ENCODE data around the gene HCRTR1.

Gene HCRTR1

DNA sequence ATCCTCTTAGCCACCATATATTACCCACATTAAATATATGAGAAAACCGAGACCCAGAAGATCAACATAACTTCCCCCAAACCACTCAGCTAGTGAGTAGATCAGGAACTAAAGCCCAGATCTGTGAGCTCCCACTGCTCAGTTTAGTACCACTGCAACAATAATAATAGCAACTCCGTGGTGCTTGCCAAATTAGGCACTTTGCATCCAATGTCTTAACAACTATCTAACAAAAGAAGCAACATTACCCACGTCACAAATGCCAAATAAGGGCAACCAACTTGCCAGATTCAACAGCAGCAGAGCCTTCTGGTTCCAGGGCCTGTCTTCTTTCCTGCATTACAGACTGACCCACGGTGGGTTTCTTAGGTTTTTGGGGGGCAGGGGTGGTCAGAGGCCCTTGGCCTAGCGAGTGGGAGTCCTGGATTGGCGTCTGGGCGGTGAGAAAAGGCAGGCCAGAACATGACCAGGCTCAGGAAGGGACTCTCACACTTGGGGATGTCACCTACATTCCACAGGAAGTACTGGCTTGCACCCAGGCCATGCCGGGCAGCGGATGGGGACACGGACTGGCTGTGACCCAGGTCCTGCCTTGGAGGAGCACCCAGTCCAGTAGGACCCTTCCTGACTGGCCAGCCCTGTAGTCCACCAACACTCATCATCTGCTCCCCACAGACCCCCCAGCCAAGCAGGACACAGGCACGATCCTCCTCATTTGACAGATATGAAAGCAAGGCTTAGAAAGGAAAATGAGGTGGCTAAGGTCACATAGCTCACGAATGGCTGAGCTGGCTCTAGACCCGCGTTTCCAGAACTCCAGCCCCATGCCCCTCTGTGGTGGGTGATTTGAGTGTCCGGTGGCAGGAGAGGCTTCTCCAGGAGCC lies 4.6 kb downstream of the HCRTR1 start:
- H3K27ac ChIP-seq (ENCODE audit: low read depth, low read length), result no peak overlapping the region
- H3K36me3 ChIP-seq (ENCODE audit: insufficient read depth, low read length), result no peaks in the 10 kb centered on the region
- no peak overlapping the region for H3K4me3 ChIP-seq (ENCODE audit: low read depth, low read length)
- no peaks in the 10 kb centered on the region for H3K79me2 ChIP-seq (ENCODE audit: control insufficient read depth, insufficient read depth, low read length, unreplicated experiment)
- H3K27me3 ChIP-seq (ENCODE audit: insufficient read depth, low read length), result peaks cover 17% of the 10 kb centered on the region
- peaks cover 19% of the 10 kb centered on the region for H3K4me1 ChIP-seq (ENCODE audit: control insufficient read depth, insufficient read depth, low read length, unreplicated experiment)
- H2AFZ ChIP-seq (ENCODE audit: low read length, unreplicated experiment), result no peak overlapping the region

DNA sequence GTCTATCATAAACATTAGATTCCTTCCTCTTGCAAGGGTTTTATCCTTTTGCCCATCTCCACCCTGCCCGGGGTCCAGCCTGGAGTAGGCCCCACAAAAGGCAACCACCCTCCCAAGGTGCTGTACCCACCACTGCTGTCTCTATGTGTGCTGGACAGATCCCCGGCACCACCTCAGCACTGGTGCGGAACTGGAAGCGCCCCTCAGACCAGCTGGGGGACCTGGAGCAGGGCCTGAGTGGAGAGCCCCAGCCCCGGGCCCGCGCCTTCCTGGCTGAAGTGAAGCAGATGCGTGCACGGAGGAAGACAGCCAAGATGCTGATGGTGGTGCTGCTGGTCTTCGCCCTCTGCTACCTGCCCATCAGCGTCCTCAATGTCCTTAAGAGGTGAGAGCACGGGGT lies 5.9 kb downstream of the HCRTR1 start:
- Histone ChIP-seq H3K79me2 (ENCODE audit: control insufficient read depth, insufficient read depth, low read length, unreplicated experiment) (no peaks in the 10 kb centered on the region), H2AFZ (ENCODE audit: low read length, unreplicated experiment) (no peak overlapping the region), H3K27me3 (ENCODE audit: insufficient read depth, low read length) (peaks cover 6% of the 10 kb centered on the region), H3K27ac (ENCODE audit: low read depth, low read length) (no peak overlapping the region), H3K4me1 (ENCODE audit: control insufficient read depth, insufficient read depth, low read length, unreplicated experiment) (peaks cover 26% of the 10 kb centered on the region), H3K4me3 (ENCODE audit: low read depth, low read length) (no peak overlapping the region), H3K36me3 (ENCODE audit: insufficient read depth, low read length) (no peaks in the 10 kb centered on the region)

DNA sequence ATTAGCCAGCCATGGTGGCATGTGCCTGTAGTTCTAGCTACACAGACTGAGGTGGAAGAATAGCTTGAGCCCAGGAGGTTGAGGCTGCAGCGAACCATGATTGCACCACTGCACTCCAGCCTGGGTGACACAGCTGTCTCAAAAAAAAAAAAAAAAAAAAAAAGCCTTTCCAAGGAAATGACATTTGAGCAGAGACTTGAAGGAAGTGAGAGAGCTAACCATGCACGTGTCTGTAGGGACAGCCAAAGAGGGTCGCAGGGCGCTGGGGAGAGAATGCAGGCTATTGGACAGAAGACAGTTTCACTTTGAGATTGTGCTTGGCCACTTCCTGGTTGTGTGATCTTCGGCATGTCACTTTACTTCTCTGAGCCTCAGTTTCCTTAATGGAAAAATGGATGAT lies 6.8 kb downstream of the HCRTR1 start:
- H3K27ac ChIP-seq (ENCODE audit: low read depth, low read length), result no peak overlapping the region
- H3K27me3 ChIP-seq (ENCODE audit: insufficient read depth, low read length), result no peaks in the 10 kb centered on the region
- no peak overlapping the region for H2AFZ ChIP-seq (ENCODE audit: low read length, unreplicated experiment)
- H3K79me2 ChIP-seq (ENCODE audit: control insufficient read depth, insufficient read depth, low read length, unreplicated experiment), result no peaks in the 10 kb centered on the region
- no peaks in the 10 kb centered on the region for H3K36me3 ChIP-seq (ENCODE audit: insufficient read depth, low read length)
- H3K4me1 ChIP-seq (ENCODE audit: control insufficient read depth, insufficient read depth, low read length, unreplicated experiment), result peaks cover 26% of the 10 kb centered on the region
- no peak overlapping the region for H3K4me3 ChIP-seq (ENCODE audit: low read depth, low read length)

DNA sequence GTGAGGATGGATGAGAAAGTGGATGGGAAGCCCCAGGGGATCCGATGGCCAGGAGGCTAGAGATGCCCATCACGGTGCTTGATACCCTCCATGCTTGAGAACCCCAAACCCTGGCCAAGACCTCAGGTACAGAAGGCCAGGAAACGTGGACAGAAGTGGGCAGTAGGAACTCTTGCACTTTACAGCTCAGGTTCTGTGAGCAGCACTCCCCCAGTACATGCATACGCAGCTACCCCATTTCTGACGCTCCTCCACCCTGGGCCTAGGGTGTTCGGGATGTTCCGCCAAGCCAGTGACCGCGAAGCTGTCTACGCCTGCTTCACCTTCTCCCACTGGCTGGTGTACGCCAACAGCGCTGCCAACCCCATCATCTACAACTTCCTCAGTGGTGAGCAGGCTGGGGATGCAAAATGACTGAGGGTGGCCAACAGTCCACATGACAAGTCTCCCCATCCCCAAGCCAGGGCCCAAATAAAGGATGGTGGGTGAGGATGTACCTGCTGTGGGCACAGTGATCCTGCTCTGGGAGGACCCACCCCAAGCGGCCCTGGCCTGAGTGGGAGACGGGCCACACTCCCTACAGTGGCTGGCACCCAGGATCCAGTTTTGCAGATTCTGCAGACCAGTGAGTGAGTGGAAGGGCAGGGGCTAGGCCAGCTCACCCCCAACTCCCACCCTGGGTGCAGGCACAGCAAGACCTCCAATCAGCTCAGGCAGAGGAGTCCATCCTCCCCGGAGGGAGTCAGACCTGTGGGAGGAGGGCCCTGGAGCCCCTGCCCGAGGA lies 7.4 kb downstream of the HCRTR1 start:
- Histone ChIP-seq H3K27ac (ENCODE audit: low read depth, low read length) (no peak overlapping the region), H3K79me2 (ENCODE audit: control insufficient read depth, insufficient read depth, low read length, unreplicated experiment) (no peaks in the 10 kb centered on the region), H3K36me3 (ENCODE audit: insufficient read depth, low read length) (peaks cover 3% of the 10 kb centered on the region; the same call in 1 of the 2 replicates), H3K4me3 (ENCODE audit: low read depth, low read length) (no peak overlapping the region), H3K4me1 (ENCODE audit: control insufficient read depth, insufficient read depth, low read length, unreplicated experiment) (peaks cover 26% of the 10 kb centered on the region), H2AFZ (ENCODE audit: low read length, unreplicated experiment) (no peak overlapping the region), H3K27me3 (ENCODE audit: insufficient read depth, low read length) (no peaks in the 10 kb centered on the region)

DNA sequence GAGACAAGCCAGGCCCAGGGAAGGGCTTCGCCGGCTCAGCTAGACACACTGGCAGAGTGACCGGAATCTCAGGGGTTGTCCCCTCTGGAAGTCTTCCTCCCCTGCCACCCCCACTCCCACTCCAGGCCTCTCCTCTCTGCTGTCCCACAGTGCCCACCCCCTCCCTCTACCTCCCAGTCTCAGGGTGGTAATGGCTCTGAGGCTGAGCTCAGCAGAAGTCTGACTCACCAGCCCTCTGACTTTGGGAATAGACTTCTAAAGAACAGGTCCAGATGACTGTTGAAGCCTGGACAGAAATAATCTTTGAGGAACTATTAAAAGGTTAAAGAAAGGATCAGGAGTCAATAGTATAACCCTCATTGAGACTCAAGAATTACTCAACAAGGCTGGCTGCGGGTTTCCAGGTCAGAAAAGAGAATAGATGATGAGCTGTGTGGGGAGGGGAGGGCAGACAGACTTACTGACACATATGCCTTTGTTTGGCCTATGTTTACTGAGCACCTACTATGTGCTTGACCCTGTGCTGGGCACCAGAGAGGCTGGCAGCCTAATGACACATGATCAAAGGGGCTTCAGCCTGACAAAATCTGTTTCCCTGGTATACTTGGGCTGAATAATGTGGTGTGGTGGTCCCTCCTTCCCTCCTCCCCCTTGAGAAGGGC lies 8.2 kb downstream of the HCRTR1 start:
- Histone ChIP-seq H3K4me1 (ENCODE audit: control insufficient read depth, insufficient read depth, low read length, unreplicated experiment) (peaks cover 26% of the 10 kb centered on the region), H3K27ac (ENCODE audit: low read depth, low read length) (no peak overlapping the region)

DNA sequence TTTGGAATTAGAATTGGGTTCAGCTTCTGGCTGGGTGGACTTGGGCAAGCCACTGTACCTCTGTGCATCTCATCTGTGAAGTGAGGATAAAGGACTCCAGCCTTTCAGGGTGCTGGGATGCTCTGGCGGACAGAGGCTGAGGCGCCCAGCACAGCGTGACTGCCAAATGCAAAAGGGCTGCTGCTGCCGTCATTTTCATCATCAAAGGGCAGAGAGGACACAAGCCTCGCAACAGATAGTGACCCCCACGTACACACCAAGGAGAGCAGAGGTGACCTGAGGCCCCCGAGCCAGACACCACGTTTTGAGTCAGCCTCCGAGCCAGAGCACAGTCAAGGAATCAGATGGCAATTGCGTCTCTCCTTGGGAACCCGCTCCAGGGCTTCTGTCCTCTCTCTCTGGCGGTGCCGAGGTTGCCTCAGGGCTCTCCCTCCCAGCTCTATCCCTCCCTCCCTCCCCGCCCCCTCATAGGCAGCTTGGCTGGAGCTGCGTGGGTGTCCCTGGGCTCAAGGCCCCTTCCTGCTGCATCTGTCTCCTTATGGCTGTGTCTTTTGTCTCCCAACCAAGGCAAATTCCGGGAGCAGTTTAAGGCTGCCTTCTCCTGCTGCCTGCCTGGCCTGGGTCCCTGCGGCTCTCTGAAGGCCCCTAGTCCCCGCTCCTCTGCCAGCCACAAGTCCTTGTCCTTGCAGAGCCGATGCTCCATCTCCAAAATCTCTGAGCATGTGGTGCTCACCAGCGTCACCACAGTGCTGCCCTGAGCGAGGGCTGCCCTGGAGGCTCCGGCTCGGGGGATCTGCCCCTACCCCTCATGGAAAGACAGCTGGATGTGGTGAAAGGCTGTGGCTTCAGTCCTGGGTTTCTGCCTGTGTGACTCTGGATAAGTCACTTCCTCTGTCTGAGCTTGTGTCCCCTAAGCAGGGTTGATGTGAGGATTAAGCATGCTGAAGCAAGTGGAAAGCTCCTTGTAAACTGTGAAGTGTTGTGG lies 9.0 kb downstream of the HCRTR1 start:
- H3K79me2 ChIP-seq (ENCODE audit: control insufficient read depth, insufficient read depth, low read length, unreplicated experiment), result no peaks in the 10 kb centered on the region
- H3K36me3 ChIP-seq (ENCODE audit: insufficient read depth, low read length), result peaks cover 12% of the 10 kb centered on the region; the same call in 1 of the 2 replicates
- H3K27ac ChIP-seq (ENCODE audit: low read depth, low read length), result no peak overlapping the region
- no peak overlapping the region for H3K4me3 ChIP-seq (ENCODE audit: low read depth, low read length)
- no peaks in the 10 kb centered on the region for H3K27me3 ChIP-seq (ENCODE audit: insufficient read depth, low read length)
- peaks cover 26% of the 10 kb centered on the region for H3K4me1 ChIP-seq (ENCODE audit: control insufficient read depth, insufficient read depth, low read length, unreplicated experiment)
- no peak overlapping the region for H2AFZ ChIP-seq (ENCODE audit: low read length, unreplicated experiment)

More for the DNA sequence above, 8.2 kb downstream of the HCRTR1 start:
- H3K36me3 ChIP-seq (ENCODE audit: insufficient read depth, low read length), result peaks cover 5% of the 10 kb centered on the region; the same call in 1 of the 2 replicates
- H3K4me3 ChIP-seq (ENCODE audit: low read depth, low read length), result no peak overlapping the region
- H2AFZ ChIP-seq (ENCODE audit: low read length, unreplicated experiment), result no peak overlapping the region
- H3K79me2 ChIP-seq (ENCODE audit: control insufficient read depth, insufficient read depth, low read length, unreplicated experiment), result no peaks in the 10 kb centered on the region
- no peaks in the 10 kb centered on the region for H3K27me3 ChIP-seq (ENCODE audit: insufficient read depth, low read length)

DNA sequence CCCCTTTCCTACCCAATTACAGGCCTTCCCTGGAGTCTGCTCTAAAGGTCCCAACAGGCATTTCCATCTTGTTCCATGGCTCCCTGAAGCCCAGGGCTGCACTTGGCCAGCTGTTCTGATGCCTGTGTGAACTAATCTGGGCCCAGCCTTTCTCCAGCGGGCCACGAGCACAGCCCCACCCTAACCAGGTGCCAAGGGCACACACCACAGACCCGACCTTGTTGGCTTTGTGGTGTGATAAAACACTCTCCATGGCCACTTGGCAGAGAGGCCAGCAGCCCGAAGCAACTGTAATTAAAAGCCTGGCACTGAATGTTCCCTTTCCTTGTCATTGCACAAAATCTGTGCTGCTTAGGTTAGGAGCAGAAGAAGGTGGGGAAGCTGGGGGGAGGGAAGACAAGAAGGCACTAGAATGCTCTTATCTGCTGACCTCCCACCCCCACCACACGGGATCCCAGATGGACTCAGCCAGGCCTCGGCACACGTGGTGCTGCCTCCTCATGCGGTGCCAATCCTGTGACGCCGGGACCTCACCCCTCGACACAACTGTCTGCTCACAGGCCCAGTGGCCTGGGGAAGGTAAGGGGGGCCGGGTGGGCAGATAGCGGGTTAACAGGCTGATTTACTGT lies 9.9 kb downstream of the HCRTR1 start:
- Histone ChIP-seq H3K36me3 (ENCODE audit: insufficient read depth, low read length) (peaks cover 13% of the 10 kb centered on the region; the same call in 1 of the 2 replicates), H3K4me1 (ENCODE audit: control insufficient read depth, insufficient read depth, low read length, unreplicated experiment) (peaks cover 26% of the 10 kb centered on the region), H3K4me3 (ENCODE audit: low read depth, low read length) (no peak overlapping the region), H3K27ac (ENCODE audit: low read depth, low read length) (no peak overlapping the region), H3K79me2 (ENCODE audit: control insufficient read depth, insufficient read depth, low read length, unreplicated experiment) (no peaks in the 10 kb centered on the region), H3K27me3 (ENCODE audit: insufficient read depth, low read length) (no peaks in the 10 kb centered on the region), H2AFZ (ENCODE audit: low read length, unreplicated experiment) (no peak overlapping the region)

DNA sequence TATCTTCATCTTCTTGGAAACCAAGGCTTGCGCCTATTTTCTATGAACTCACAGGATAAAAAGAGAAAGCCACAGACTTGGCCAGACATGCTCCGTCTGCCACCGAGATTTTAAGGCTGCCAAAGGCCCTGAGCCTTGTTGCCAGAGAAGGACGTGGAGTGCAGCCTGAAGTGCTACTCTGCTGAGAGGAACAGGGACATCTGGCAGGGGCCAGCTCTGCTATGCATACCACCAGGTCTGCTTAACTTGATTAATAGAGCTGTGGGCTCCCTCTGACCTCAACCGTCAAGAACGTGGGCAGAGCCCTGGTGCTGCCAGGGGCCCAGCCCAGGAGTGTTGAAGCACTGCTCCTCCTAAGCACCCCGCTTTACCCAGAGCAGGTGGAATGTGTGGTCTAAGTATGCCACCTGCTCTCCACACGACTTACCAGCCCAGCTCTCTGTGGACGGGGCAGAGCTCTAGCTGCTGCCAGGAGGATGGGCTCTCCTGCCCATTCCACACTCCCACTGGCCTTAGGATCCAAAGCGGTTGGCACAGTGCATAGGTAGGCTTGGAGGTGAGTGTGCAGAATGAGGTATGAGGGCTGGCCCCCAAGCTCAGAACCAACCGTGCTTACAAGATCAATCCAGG lies 10.6 kb downstream of the HCRTR1 start:
- H3K79me2 ChIP-seq (ENCODE audit: control insufficient read depth, insufficient read depth, low read length, unreplicated experiment), result no peaks in the 10 kb centered on the region
- H2AFZ ChIP-seq (ENCODE audit: low read length, unreplicated experiment), result no peak overlapping the region
- H3K36me3 ChIP-seq (ENCODE audit: insufficient read depth, low read length), result peaks cover 13% of the 10 kb centered on the region; the same call in 1 of the 2 replicates
- H3K27ac ChIP-seq (ENCODE audit: low read depth, low read length), result no peak overlapping the region
- no peaks in the 10 kb centered on the region for H3K27me3 ChIP-seq (ENCODE audit: insufficient read depth, low read length)
- peaks cover 26% of the 10 kb centered on the region for H3K4me1 ChIP-seq (ENCODE audit: control insufficient read depth, insufficient read depth, low read length, unreplicated experiment)
- no peak overlapping the region for H3K4me3 ChIP-seq (ENCODE audit: low read depth, low read length)

DNA sequence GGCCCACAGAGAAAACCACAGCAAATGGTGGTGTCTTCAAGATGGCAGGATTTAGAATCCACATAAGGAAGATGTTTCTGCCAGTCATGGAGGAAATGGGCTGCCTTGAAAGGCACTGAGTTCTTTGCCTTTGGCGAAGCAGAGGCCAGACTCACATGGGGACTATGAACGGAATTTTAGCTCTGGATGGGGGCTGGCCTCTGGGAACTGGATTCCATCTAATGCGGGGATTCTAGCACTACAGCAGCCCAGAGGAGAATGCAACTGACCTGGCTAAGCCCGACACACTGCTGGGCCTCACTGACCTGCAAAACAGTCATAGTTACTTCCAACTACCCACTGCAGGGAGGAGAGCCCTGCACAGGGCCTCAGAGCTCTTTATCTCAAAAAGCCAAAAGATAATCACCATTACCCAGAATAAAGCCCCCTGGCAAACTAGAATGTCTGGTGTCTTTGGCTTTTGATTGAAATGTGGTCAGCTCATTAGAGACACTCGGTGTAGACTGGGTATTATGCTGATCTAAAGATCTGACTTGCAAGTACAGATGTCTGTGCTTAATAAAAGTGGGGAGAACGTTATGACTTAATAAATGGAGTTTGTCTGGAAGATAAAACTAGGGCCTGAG lies 11.6 kb downstream of the HCRTR1 start:
- Histone ChIP-seq H3K4me1 (ENCODE audit: control insufficient read depth, insufficient read depth, low read length, unreplicated experiment) (peaks cover 26% of the 10 kb centered on the region), H2AFZ (ENCODE audit: low read length, unreplicated experiment) (no peak overlapping the region), H3K27ac (ENCODE audit: low read depth, low read length) (no peak overlapping the region), H3K4me3 (ENCODE audit: low read depth, low read length) (no peak overlapping the region), H3K36me3 (ENCODE audit: insufficient read depth, low read length) (peaks cover 13% of the 10 kb centered on the region; the same call in 1 of the 2 replicates), H3K27me3 (ENCODE audit: insufficient read depth, low read length) (no peaks in the 10 kb centered on the region), H3K79me2 (ENCODE audit: control insufficient read depth, insufficient read depth, low read length, unreplicated experiment) (no peaks in the 10 kb centered on the region)

Data from ACC112 (cell line).